ENCODE data around the gene RAB35.

DNA sequence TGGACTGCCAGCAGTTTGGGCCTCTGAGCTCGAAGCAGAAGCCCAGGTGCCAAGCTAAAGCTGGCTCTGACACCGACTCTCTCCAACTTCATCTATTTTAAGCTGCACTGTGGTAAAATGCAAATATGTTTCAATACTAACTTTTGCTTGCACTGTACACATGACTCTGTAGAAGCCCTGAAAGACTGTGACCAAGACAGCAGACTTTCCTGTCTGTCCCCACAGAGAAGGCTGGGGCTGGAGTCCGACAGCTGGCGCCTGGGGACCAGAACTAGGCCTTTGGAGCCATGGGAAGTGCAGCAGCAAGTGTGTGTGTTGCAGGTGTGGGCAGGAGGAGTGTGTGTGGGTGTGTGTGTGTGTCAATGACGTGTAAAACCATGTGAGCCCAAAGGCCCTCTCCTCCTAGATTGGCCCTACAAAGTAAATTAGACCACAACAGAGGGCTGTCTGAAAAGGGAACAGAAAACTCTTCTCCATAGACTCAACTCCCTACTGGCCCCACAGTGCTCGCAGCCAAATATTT lies 16.4 kb upstream of the RAB35 start:
- TF ChIP-seq, protein P1, sequence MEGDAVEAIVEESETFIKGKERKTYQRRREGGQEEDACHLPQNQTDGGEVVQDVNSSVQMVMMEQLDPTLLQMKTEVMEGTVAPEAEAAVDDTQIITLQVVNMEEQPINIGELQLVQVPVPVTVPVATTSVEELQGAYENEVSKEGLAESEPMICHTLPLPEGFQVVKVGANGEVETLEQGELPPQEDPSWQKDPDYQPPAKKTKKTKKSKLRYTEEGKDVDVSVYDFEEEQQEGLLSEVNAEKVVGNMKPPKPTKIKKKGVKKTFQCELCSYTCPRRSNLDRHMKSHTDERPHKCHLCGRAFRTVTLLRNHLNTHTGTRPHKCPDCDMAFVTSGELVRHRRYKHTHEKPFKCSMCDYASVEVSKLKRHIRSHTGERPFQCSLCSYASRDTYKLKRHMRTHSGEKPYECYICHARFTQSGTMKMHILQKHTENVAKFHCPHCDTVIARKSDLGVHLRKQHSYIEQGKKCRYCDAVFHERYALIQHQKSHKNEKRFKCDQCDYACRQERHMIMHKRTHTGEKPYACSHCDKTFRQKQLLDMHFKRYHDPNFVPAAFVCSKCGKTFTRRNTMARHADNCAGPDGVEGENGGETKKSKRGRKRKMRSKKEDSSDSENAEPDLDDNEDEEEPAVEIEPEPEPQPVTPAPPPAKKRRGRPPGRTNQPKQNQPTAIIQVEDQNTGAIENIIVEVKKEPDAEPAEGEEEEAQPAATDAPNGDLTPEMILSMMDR (conservative IDR thresholded peaks at IDR 0.05 in 1 of 2, IDR thresholded peaks at IDR 0.05 in 1 of 2; ENCODE audit: extremely low read depth in 1 of 2, insufficient read depth in 1 of 2, low read depth in 1 of 2, low read length in 2 of 2) = no peak
- no peak for TF ChIP-seq EZH2 (IDR thresholded peaks at IDR 0.05; ENCODE audit: borderline replicate concordance, low read length)
